Ovary (tissue), 9 donors: ENCODE data around the gene ADAM33. TPM values are rescaled to one million over a fixed set of nuclear protein-coding genes. Genes with fewer than 3 reads are reported as not detected.

Experiments used
- DNase-seq, 5 donors: peaks; one replicate each; pipeline ENCODE4 v3.0.0-alpha.2; 2019 to 2020
- H3K27ac ChIP-seq, 2 donors: fragments of 200-600 bp; one replicate each; pipeline versions ENCODE4 v1.5.1 to v1.8.0; 2019 to 2022
- H3K27me3 ChIP-seq: fragments of 200-600 bp; one replicate; pipeline ENCODE4 v1.8.0; 2022
- H3K36me3 ChIP-seq: fragments of 200-600 bp; sonication (generic); one replicate; pipeline ENCODE4 v1.5.1; 2019
- H3K4me1 ChIP-seq: one replicate; pipeline ENCODE4 v1.8.1; 2013; ENCODE audit warnings: mild to moderate bottlenecking, moderate library complexity; ENCODE audit not compliant: insufficient read depth
- H3K4me3 ChIP-seq: fragments of 200-600 bp; sonication (generic); one replicate; pipeline ENCODE4 v1.5.1; 2017
- H3K9me3 ChIP-seq, 2 donors: fragments of 200-600 bp in 1 of 2; sonication (generic) in 1 of 2; one replicate each; pipeline versions ENCODE4 v1.5.1 to v1.8.1; 2013 to 2019; ENCODE audit warnings: mild to moderate bottlenecking in 1 of 2, moderate library complexity in 1 of 2
- EP300 ChIP-seq: sonication (generic); formaldehyde crosslinking; IDR thresholded peaks from one replicate; pipeline ENCODE4 v1.6.1; 2017; ENCODE audit warnings: antibody characterized with exemption
- POLR2A ChIP-seq: fragments of 450-650 bp; IDR thresholded peaks from one replicate; pipeline ENCODE4 v1.6.1; 2017; ENCODE audit warnings: antibody characterized with exemption, mild to moderate bottlenecking, moderate library complexity
- WGBS, 3 donors: extraction: QIAGEN DNeasy Blood & Tissue Kit in 1 of 3; methylation state at CpG; one replicate each; pipeline versions ENCODE4 v1.1.5 to v1.1.7; 2013 to 2017; 5-methylcytosine and 5-hydroxymethylcytosine counted together
- intact Hi-C, 4 donors: fragments of 100-400 bp; cut with DNase I; formaldehyde crosslinking; loops; one replicate each; pipeline versions ENCODE4 v1.11.0 to v1.15.1; 2022 to 2023
- polyA plus RNA-seq, 2 donors: library from polyadenylated mRNA; stranded (reverse); fragments of 200-250 nt in 1 of 2; fragments of 350-450 nt in 1 of 2; fragmentation: Illumina TruSeq in 1 of 2; extraction: RNeasy Lipid Tissue Mini Kit (QIAGEN cat#74804) in 1 of 2; gene quantifications; one replicate each; pipeline ENCODE4 v1.2.3, GENCODE V29; 2013 to 2014
- total RNA-seq, 7 donors: library from RNA; depleted of rRNA in 2 of 7; stranded (reverse); fragments of >200 nt in 2 of 7; fragmentation: NEBNext Ultra II Directional in 3 of 7; extraction: Animal tissue kit (Norgen Biotek cat#: 25700) in 3 of 7; gene quantifications; one replicate each; pipeline versions ENCODE4 v1.1.0 to v1.2.4, GENCODE V29; 2016 to 2023
- TF ChIP-seq, protein P1 (sequence below), 3 donors: fragments of 450-650 bp in 2 of 3; fragments of 200-600 bp in 1 of 3; IDR thresholded peaks; one replicate each; pipeline versions ENCODE4 v1.5.1 to v1.8.0; 2016 to 2022; ENCODE audit warnings: antibody characterized with exemption in 3 of 3, mild to moderate bottlenecking in 1 of 3
- donor health status: DM: no; HTN: no; CAD: no; lungs with moderate emphysema.
- donor health status: DM: no; HTN: no; CAD: no.
- donor health status: Bipolar disorder and iron deficiency.
- donor health status: DM: yes; HTN: yes; CAD: no.
- donor health status: DM: no; HTN: no; CAD: no.
- donor health status: DM: yes; HTN: yes; CAD: no.

Gene ADAM33
- total and polyA plus RNA-seq, 9 donors = 12.4 to 68.1 (median 26.1) TPM

DNA sequence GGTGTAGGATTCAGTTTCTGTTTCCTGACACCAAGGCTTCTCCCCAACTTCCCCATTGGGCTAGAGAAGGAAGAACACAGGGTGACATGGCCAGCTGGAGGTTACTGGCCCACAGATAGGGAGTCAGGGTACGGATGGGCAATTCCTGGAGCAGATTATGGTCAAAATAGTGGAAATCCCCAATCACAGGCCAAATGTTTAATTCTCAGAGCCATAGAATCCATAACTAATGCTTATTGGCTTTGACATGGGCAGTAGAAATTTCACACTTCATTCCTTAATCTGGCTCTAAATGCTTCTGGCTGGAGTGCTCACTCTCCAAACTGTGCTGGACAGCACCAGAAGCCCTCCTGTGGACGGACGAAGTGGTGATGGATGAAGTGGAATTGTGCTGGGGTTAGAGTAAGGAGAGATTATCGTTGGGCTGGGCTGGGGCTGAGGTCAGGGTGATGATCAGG, 29.7 kb upstream of the ADAM33 start:
- H3K36me3 ChIP-seq = no peaks in the 10 kb centered on the region
- H3K4me3 ChIP-seq = no peak overlapping the region
- intact Hi-C loops = loop anchor here (2.0 to 5.0 kb wide), 2 partner anchors 34 to 35 kb away; no protein-coding TSS in a partner anchor
- 66 to 71% (median 66%) methylated on average over 4 of the region's 4 CpGs for WGBS, 3 donors
- no peak overlapping the region for H3K27ac ChIP-seq
- H3K4me1 ChIP-seq = no peaks in the 10 kb centered on the region
- no peaks in the 10 kb centered on the region for H3K27me3 ChIP-seq
- TF ChIP-seq POLR2A (no peak), EP300 (no peak)
- TF ChIP-seq, protein P1, sequence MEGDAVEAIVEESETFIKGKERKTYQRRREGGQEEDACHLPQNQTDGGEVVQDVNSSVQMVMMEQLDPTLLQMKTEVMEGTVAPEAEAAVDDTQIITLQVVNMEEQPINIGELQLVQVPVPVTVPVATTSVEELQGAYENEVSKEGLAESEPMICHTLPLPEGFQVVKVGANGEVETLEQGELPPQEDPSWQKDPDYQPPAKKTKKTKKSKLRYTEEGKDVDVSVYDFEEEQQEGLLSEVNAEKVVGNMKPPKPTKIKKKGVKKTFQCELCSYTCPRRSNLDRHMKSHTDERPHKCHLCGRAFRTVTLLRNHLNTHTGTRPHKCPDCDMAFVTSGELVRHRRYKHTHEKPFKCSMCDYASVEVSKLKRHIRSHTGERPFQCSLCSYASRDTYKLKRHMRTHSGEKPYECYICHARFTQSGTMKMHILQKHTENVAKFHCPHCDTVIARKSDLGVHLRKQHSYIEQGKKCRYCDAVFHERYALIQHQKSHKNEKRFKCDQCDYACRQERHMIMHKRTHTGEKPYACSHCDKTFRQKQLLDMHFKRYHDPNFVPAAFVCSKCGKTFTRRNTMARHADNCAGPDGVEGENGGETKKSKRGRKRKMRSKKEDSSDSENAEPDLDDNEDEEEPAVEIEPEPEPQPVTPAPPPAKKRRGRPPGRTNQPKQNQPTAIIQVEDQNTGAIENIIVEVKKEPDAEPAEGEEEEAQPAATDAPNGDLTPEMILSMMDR (IDR thresholded peaks at IDR 0.05) = no peak
- DNase-seq = no peak
- no peaks in the 10 kb centered on the region for H3K9me3 ChIP-seq

DNA sequence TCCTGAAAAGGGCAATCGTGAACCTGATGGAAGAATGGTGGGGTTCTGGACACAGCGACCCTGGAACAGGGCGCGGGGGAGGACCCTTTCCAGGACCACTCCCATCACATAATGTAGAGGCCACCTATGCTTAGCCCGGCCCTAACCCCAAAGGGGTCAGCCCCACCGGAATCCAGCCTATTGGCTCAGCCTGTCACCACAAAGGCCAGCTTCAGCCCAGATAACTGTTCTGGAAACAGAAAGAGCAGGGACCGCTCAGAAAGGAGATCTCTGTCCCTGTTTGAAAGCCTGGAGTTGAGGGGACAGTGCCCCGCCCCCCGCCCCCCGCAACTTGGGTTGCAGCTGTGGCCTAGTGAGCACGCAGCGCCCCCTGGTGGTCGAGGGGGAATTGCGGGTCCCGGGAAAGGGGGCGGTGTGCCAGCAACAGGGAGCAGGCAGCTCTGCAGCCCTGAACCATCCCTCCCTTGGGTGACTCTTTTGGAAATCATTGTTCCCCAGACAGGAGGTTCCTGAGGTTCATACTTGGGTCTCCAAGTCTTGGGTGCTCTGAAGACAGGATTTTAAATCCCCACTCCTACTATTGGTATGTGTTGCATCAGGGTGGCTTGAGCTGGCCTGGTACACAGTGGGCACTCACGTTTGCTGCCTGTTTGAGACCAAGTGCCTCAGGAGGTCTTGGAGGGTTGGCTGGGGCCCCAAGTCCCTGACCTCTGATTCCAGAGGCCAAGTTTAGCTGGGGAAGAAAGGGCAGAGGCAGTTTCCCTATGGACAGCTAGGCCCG, 29.1 kb upstream of the ADAM33 start:
- peak; percentile 66 to 90 (median 82) for DNase-seq
- TF ChIP-seq, protein P1 (IDR thresholded peaks at IDR 0.05) = peak; percentile 97 to 98 (median 97)
- TF ChIP-seq EP300 = no peak
- Histone ChIP-seq H3K9me3 (no peaks in the 10 kb centered on the region), H3K27me3 (no peaks in the 10 kb centered on the region), H3K27ac (no peak overlapping the region), H3K4me3 (no peak overlapping the region), H3K4me1 (no peaks in the 10 kb centered on the region), H3K36me3 (no peaks in the 10 kb centered on the region)
- intact Hi-C loops = loop anchor here (2.0 to 5.0 kb wide), 2 partner anchors 34 kb away; no protein-coding TSS in a partner anchor
- 28 to 31% (median 31%) methylated on average over 16 to 18 of the region's 18 CpGs for WGBS, 3 donors

DNA sequence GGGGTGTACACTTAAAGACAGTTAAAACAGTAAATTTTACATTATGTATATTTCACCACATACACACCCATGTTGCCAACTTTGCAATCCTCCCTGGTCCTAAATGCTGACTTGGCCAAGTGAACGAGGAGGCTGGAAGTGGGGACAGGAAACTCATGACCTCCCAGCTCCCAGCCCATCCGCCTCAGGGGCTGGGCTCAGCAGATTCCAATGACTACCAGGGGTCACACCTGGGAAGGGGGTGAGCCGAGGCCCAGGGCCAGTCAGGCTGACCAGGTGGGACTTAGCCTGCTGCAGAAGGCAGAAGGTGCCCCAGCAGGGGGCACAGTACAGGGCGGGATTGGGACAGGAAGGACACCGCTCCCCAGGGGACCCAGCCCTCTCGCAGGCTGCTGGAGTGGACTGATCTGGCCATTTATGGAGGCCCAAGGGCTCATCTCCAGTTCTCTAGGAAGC, 28.2 kb upstream of the ADAM33 start:
- H3K27ac ChIP-seq = no peak overlapping the region
- H3K9me3 ChIP-seq = no peaks in the 10 kb centered on the region
- WGBS, 3 donors = 49 to 76% (median 70%) methylated on average over 5 to 6 of the region's 6 CpGs
- no peaks in the 10 kb centered on the region for H3K27me3 ChIP-seq
- no peak for DNase-seq
- TF ChIP-seq, protein P1 (IDR thresholded peaks at IDR 0.05) = no peak
- TF ChIP-seq EP300 (no peak), POLR2A (no peak)
- no peaks in the 10 kb centered on the region for H3K4me1 ChIP-seq
- intact Hi-C loops = loop anchor here (2.0 to 5.0 kb wide), 2 partner anchors 33 kb away; no protein-coding TSS in a partner anchor
- no peak overlapping the region for H3K4me3 ChIP-seq
- H3K36me3 ChIP-seq = no peaks in the 10 kb centered on the region

DNA sequence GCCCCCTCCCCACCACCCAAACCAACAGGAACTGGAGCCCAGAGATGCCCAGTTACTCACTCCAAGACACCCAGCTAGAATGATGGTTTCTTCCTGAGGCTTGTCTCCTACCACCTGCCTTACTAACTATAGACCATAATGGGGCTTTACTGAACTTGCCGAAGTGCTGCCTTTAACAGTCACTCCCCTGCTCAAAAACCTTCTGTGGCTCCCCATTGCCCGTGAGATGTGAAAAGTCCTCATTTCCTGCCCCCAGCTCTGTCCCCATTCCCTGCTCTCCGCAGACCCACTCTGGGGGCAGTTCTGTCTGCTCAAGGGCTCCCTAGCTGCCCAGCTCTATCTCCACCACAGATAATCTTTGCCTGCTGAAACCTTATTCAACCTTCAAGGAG, 25.7 kb upstream of the ADAM33 start:
- H3K9me3 ChIP-seq = no peaks in the 10 kb centered on the region
- no peak for DNase-seq
- H3K27me3 ChIP-seq = no peaks in the 10 kb centered on the region
- no peaks in the 10 kb centered on the region for H3K4me1 ChIP-seq
- intact Hi-C loops = no loop called here
- H3K4me3 ChIP-seq = no peak overlapping the region
- no peak overlapping the region for H3K27ac ChIP-seq
- WGBS, 3 donors = 87 to 96% (median 91%) methylated on average over 3 of the region's 3 CpGs
- no peaks in the 10 kb centered on the region for H3K36me3 ChIP-seq
- TF ChIP-seq POLR2A = no peak
- TF ChIP-seq, protein P1 (IDR thresholded peaks at IDR 0.05) = no peak
- no peak for TF ChIP-seq EP300
